H9 (cell line): Measurements from ENCODE around the gene SLK. TPM values are rescaled to one million over a fixed set of nuclear protein-coding genes. Genes with fewer than 3 reads are reported as not detected.
A peak's percentile ranks its signal among the peaks of the same experiment; 100 is the strongest.

Source experiments
- DNase-seq: peaks from one replicate; pipeline ENCODE4 v3.0.0-alpha.2; 2017
- H2AFZ ChIP-seq: one replicate; pipeline ENCODE4 v1.6.1; 2013; ENCODE audit warnings: mild to moderate bottlenecking, low read length, control low read depth, moderate library complexity
- H2AK5ac ChIP-seq: 2 replicates; pipeline ENCODE4 v1.6.1; 2013; ENCODE audit warnings: low read length, control low read depth, mixed read lengths; ENCODE audit not compliant: insufficient read length
- H2BK120ac ChIP-seq: one replicate; pipeline ENCODE4 v1.6.1; 2013; ENCODE audit warnings: low read depth, mild to moderate bottlenecking, low read length, control low read depth, inconsistent platforms; ENCODE audit not compliant: poor library complexity, severe bottlenecking
- H2BK12ac ChIP-seq: 2 replicates; pipeline ENCODE4 v1.6.1; 2013; ENCODE audit warnings: low read length, control low read depth, mixed read lengths, low read depth; ENCODE audit not compliant: insufficient read length
- H2BK15ac ChIP-seq: 2 replicates; pipeline ENCODE4 v1.6.1; 2013; ENCODE audit warnings: low read depth, low read length, control low read depth
- H2BK20ac ChIP-seq: one replicate; pipeline ENCODE4 v1.6.1; 2013; ENCODE audit warnings: low read depth, mild to moderate bottlenecking, low read length, control low read depth, inconsistent platforms; ENCODE audit not compliant: poor library complexity, severe bottlenecking
- H2BK5ac ChIP-seq: 2 replicates; pipeline ENCODE4 v1.6.1; 2013; ENCODE audit warnings: low read length, control low read depth, mixed read lengths; ENCODE audit not compliant: insufficient read length
- H3K14ac ChIP-seq: 2 replicates; pipeline ENCODE4 v1.6.1; 2013; ENCODE audit warnings: low read length, control low read depth; ENCODE audit not compliant: insufficient read depth
- H3K18ac ChIP-seq: 2 replicates; pipeline ENCODE4 v1.6.1; 2013; ENCODE audit warnings: low read depth, mild to moderate bottlenecking, mixed read lengths, low read length, control low read depth; ENCODE audit not compliant: insufficient read length
- H3K23ac ChIP-seq: 2 replicates; pipeline ENCODE4 v1.6.1; 2013; ENCODE audit warnings: low read length, control low read depth, mixed read lengths, low read depth; ENCODE audit not compliant: insufficient read length
- H3K23me2 ChIP-seq: 2 replicates; pipeline ENCODE4 v1.6.1; 2013; ENCODE audit warnings: low read depth, mild to moderate bottlenecking, mixed read lengths, low read length, control low read depth; ENCODE audit not compliant: insufficient read length, poor library complexity, severe bottlenecking
- H3K27ac ChIP-seq: 2 replicates; pipeline ENCODE4 v1.5.1; 2013; ENCODE audit warnings: low read length, control low read depth, mixed read lengths, low read depth; ENCODE audit not compliant: insufficient read length
- H3K27me3 ChIP-seq: 2 replicates; pipeline ENCODE4 v1.6.1; 2013; ENCODE audit warnings: low read length, control low read depth, inconsistent platforms; ENCODE audit not compliant: insufficient read depth
- H3K4ac ChIP-seq: 2 replicates; pipeline ENCODE4 v1.6.1; 2013; ENCODE audit warnings: low read depth, mild to moderate bottlenecking, control low read depth, inconsistent platforms, low read length, moderate library complexity
- H3K4me1 ChIP-seq: 2 replicates; pipeline ENCODE4 v1.6.1; 2013; ENCODE audit warnings: low read length, control low read depth, inconsistent platforms; ENCODE audit not compliant: insufficient read depth
- H3K4me2 ChIP-seq: 2 replicates; pipeline ENCODE4 v1.6.1; 2013; ENCODE audit warnings: low read length, control low read depth, mixed read lengths; ENCODE audit not compliant: insufficient read length, insufficient read depth
- H3K56ac ChIP-seq: 2 replicates; pipeline ENCODE4 v1.6.1; 2013; ENCODE audit warnings: low read depth, mild to moderate bottlenecking, mixed read lengths, low read length, control low read depth; ENCODE audit not compliant: insufficient read length
- H3K79me1 ChIP-seq: 2 replicates; pipeline ENCODE4 v1.6.1; 2013; ENCODE audit warnings: low read depth, mild to moderate bottlenecking, moderate library complexity, low read length, control low read depth, inconsistent platforms; ENCODE audit not compliant: insufficient read depth, poor library complexity, severe bottlenecking
- H3K79me2 ChIP-seq: 2 replicates; pipeline ENCODE4 v1.6.1; 2013; ENCODE audit warnings: low read length, control low read depth, inconsistent platforms; ENCODE audit not compliant: insufficient read depth
- H3K9ac ChIP-seq: 2 replicates; pipeline ENCODE4 v1.6.1; 2013; ENCODE audit warnings: low read length, control low read depth, mixed read lengths; ENCODE audit not compliant: insufficient read length; ENCODE audit errors: extremely low read depth
- H3K9me3 ChIP-seq: one replicate; pipeline ENCODE4 v1.6.1; 2013; ENCODE audit warnings: low read depth, low read length, inconsistent platforms; ENCODE audit not compliant: control insufficient read depth
- H3T11ph ChIP-seq: one replicate; pipeline ENCODE4 v1.6.1; 2013; ENCODE audit warnings: mild to moderate bottlenecking, low read length, control low read depth, inconsistent platforms
- H4K20me1 ChIP-seq: one replicate; pipeline ENCODE4 v1.6.1; 2013; ENCODE audit not compliant: control insufficient read depth, insufficient read length, insufficient read depth
- H4K5ac ChIP-seq: 2 replicates; pipeline ENCODE4 v1.6.1; 2013; ENCODE audit warnings: low read depth, mild to moderate bottlenecking, mixed read lengths, low read length, control low read depth; ENCODE audit not compliant: insufficient read length
- H4K8ac ChIP-seq: replicated peaks from 2 replicates; pipeline ENCODE4 v1.6.1; 2013; ENCODE audit warnings: low read length, control low read depth, mixed read lengths, low read depth; ENCODE audit not compliant: insufficient read length
- H4K91ac ChIP-seq: 2 replicates; pipeline ENCODE4 v1.6.1; 2013; ENCODE audit warnings: low read depth, mild to moderate bottlenecking, moderate library complexity, mixed read lengths, low read length, control low read depth; ENCODE audit not compliant: insufficient read length
- H3K27ac Mint-ChIP-seq, 3 experiments: 2 replicates in 2 of 3; 3 replicates in 1 of 3; pipeline ENCODE4 v1.8.0; 2020 to 2021; ENCODE audit warnings: mixed read lengths in 3 of 3, mild to moderate bottlenecking in 1 of 3, moderate library complexity in 1 of 3
- H3K27me3 Mint-ChIP-seq: 2 replicates; pipeline ENCODE4 v1.8.0; 2021; ENCODE audit warnings: low read depth, mild to moderate bottlenecking, moderate library complexity, mixed read lengths
- H3K36me3 Mint-ChIP-seq, 3 experiments: 2 replicates in 2 of 3; 3 replicates in 1 of 3; pipeline ENCODE4 v1.8.0; 2020 to 2021; ENCODE audit warnings: low read depth in 3 of 3, mixed read lengths in 3 of 3; ENCODE audit not compliant: insufficient read depth in 1 of 3
- H3K4me1 Mint-ChIP-seq, 2 experiments: 2 replicates each; pipeline ENCODE4 v1.8.0; 2020; ENCODE audit warnings: mixed read lengths in 2 of 2
- H3K4me3 Mint-ChIP-seq, 2 experiments: 2 replicates in 1 of 2; 3 replicates in 1 of 2; pipeline ENCODE4 v1.8.0; 2020 to 2021; ENCODE audit warnings: mild to moderate bottlenecking in 2 of 2, mixed read lengths in 2 of 2, moderate library complexity in 1 of 2
- H3K9me3 Mint-ChIP-seq, 2 experiments: 2 replicates in 1 of 2; 3 replicates in 1 of 2; pipeline ENCODE4 v1.8.0; 2020; ENCODE audit warnings: mild to moderate bottlenecking in 2 of 2, mixed read lengths in 2 of 2, moderate library complexity in 1 of 2
- CTCF ChIP-seq: fragments of 200-600 bp; sonication (generic); conservative IDR thresholded peaks from 3 replicates; pipeline ENCODE4 v1.8.0; 2021; ENCODE audit warnings: antibody characterized with exemption, mild to moderate bottlenecking
- whole genome bisulfite sequencing: extraction: QIAGEN DNeasy Blood & Tissue Kit; methylation state at CpG from one replicate; pipeline ENCODE4 v1.1.7; 2013; ENCODE audit warnings: missing lambda C conversion rate, low lambda C conversion rate, mixed read lengths; ENCODE audit not compliant: insufficient read length; ENCODE audit errors: extremely low coverage; 5-methylcytosine and 5-hydroxymethylcytosine counted together
- total RNA-seq: library from RNA; stranded (reverse); gene quantifications from 2 replicates; pipeline ENCODE4 v1.2.1, GENCODE V29; 2021

The SLK gene
- total RNA-seq, 1 experiment from 2014 or later, result 21.0 TPM

- Histone ChIP-seq H2AK5ac (no peak overlapping the region), H3K9me3 (no peaks in the 10 kb centered on the region), H4K8ac (no peak overlapping the region), H3K9ac (no peak overlapping the region), H3K4ac (no peak overlapping the region), H3K27ac (no peak overlapping the region), H3K23ac (no peak overlapping the region), H3K56ac (no peak overlapping the region), H3K4me2 (no peak overlapping the region), H3K27me3 (no peaks in the 10 kb centered on the region), H3T11ph (no peak overlapping the region), H4K20me1 (no peaks in the 10 kb centered on the region), H3K18ac (peak overlapping the region; percentile 41), H2BK12ac (no peak overlapping the region), H4K5ac (no peak overlapping the region), H2AFZ (peak overlapping the region; percentile 51), H2BK15ac (no peak overlapping the region), H2BK120ac (no peak overlapping the region), H2BK5ac (no peak overlapping the region), H3K79me1 (no peaks in the 10 kb centered on the region), H3K79me2 (no peaks in the 10 kb centered on the region), H3K14ac (peak overlapping the region; percentile 54; the same call in 1 of the 2 replicates), H3K4me1 (no peaks in the 10 kb centered on the region; the same call in 1 of the 2 replicates), H4K91ac (no peak overlapping the region), H3K23me2 (no peaks in the 10 kb centered on the region), H2BK20ac (no peak overlapping the region)
- no peaks in the 10 kb centered on the region; the same call in none of the 2 replicates for H3K27me3 Mint-ChIP-seq
- peak; percentile 83 for DNase-seq
- H3K9me3 Mint-ChIP-seq, result no peaks in the 10 kb centered on the region
- peaks cover 11 to 13% of the 10 kb centered on the region in 2 experiments for H3K4me1 Mint-ChIP-seq
- H3K4me3 Mint-ChIP-seq, result no peak overlapping the region
- TF ChIP-seq CTCF, result peak; percentile 93
- H3K27ac Mint-ChIP-seq, result peak overlapping the region in 1 of 3 experiments; percentile 72; a peak in 1 of 7 replicates
- WGBS, result no CpG with 5 or more reads among the region's 9 CpGs
- H3K36me3 Mint-ChIP-seq, result no peaks in the 10 kb centered on the region
Measured at GRCh38 chr10:104045151-104046089, 78.5 kb downstream of the SLK start.
